22Rv1 (cell line): ENCODE data around the gene FAXC.
A peak's percentile ranks its signal among the peaks of the same experiment; 100 is the strongest.

Experiments used
- H3K27ac ChIP-seq: fragments of 450-650 bp; 2 replicates; pipeline ENCODE4 v1.5.1; 2017
- CTCF ChIP-seq: fragments of 450-650 bp; IDR thresholded peaks from 2 replicates; pipeline ENCODE4 v1.5.1; 2017; ENCODE audit warnings: mild to moderate bottlenecking
- ZFX ChIP-seq: fragments of 450-650 bp; IDR thresholded peaks from 2 replicates; pipeline ENCODE4 v1.6.1; 2017; ENCODE audit warnings: antibody characterized with exemption, borderline replicate concordance

FAXC gene

GRCh38 chr6:99246602-99247001 lies 102.9 kb downstream of the FAXC start:
- H3K27ac ChIP-seq, result no peak overlapping the region
- TF ChIP-seq CTCF (no peak), ZFX (no peak)

GRCh38 chr6:99241905-99242534 lies 107.5 kb downstream of the FAXC start:
- H3K27ac ChIP-seq, result no peak overlapping the region
- no peak for TF ChIP-seq ZFX
- peak; percentile 73 for TF ChIP-seq CTCF

GRCh38 chr6:99236010-99236409 lies 113.5 kb downstream of the FAXC start:
- H3K27ac ChIP-seq, result no peak overlapping the region
- TF ChIP-seq CTCF, result no peak
- TF ChIP-seq ZFX, result no peak

DNA sequence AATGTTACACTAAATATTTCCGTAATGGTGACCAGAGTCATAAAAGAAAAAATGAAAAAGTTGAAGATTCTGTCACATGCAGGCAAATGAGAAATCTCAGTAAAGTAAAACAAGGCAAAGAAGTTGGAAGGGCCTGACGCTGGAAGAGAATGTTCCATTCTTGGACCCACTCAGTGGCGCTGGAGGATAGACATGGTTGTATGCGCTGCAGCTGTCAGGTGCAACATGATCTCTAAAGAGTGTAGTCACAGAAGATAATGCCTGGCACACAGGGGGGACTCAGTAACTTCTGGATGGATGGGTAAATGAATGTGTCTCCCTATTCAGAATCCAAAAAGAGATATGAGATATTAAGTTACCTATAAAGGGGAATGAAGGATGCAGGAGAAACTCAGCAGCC lies 116.3 kb downstream of the FAXC start:
- no peak overlapping the region for H3K27ac ChIP-seq
- TF ChIP-seq ZFX (no peak), CTCF (no peak)

DNA sequence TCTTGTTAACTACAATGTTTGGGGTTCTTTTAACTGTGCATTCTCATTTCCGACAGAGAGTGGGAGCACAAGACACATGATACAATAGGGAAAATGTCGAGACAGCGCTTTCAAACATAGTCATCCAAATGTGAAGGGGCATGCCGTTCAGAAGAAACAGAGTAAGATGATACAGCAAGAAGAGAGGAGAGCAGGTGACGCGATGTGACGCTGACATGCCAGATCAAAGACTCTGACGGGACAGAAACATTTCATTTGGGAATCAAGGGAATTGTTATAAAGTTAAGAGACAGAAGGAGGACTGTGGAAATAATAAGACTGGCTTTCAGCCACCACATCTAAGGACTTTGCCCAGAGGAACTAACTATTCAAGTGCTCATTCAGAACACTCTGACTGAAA lies 117.4 kb downstream of the FAXC start:
- TF ChIP-seq CTCF, result no peak
- TF ChIP-seq ZFX, result no peak

GRCh38 chr6:99225172-99225571 lies 124.3 kb downstream of the FAXC start:
- TF ChIP-seq ZFX (no peak), CTCF (no peak)
- no peak overlapping the region for H3K27ac ChIP-seq

More for the DNA sequence above, 117.4 kb downstream of the FAXC start:
- H3K27ac ChIP-seq, result no peak overlapping the region
